ENCODE data around the gene VWA3B. TPM values are rescaled to one million over a fixed set of nuclear protein-coding genes. Genes with fewer than 3 reads are reported as not detected.

The VWA3B gene
- total and polyA plus RNA-seq, 2 of the 4 experiments (the other 2 are of a cell fraction) = not detected

DNA sequence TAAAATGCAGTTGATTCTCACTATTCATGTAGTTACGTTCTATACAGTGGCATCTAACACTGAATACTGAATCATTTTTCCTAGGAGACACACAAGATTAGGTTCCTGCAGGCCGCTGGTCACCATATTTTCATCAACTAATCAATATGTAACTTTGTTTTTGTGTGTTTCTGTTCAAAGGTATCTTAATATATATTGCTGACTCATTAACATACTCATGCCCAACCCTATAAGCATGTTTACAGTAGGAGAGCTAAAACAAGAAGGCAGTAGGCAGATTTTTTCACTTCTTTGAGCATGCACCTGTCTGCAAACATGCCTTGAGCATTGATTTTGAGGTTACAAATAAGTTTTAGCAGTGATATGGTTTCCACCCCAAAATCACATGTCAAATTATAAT, 229.0 kb downstream of the VWA3B start:
- Histone ChIP-seq H2BK5ac (ENCODE audit: low read depth, low read length, poor library complexity, severe bottlenecking) (no peak overlapping the region), H3K9me1 (ENCODE audit: insufficient read depth, low read length) (no peaks in the 10 kb centered on the region), H2AFZ (replicated peaks; ENCODE audit: low read length, poor library complexity) (no peak overlapping the region), H3K4ac (ENCODE audit: low read depth, low read length) (no peak overlapping the region), H3K4me2 (ENCODE audit: low read depth, low read length) (no peak overlapping the region), H3K9ac (ENCODE audit: low read depth, low read length) (no peak overlapping the region), H3K9me3 (ENCODE audit: control insufficient read depth, insufficient read depth, low read length) (peaks cover 5% of the 10 kb centered on the region), H3K4me1 (ENCODE audit: control insufficient read depth, insufficient read depth, low read length) (no peaks in the 10 kb centered on the region), H3K56ac (ENCODE audit: extremely low read depth, insufficient read depth, low read length) (no peak overlapping the region), H3K18ac (ENCODE audit: low read depth, low read length) (no peak overlapping the region), H3K79me1 (ENCODE audit: low read depth in 1 of 2, low read length in 2 of 2) (no peaks in the 10 kb centered on the region), H3K27me3 (ENCODE audit: control insufficient read depth, insufficient read depth, low read length) (peaks cover 3% of the 10 kb centered on the region), H2AK9ac (replicated peaks; ENCODE audit: low read depth, low read length, poor library complexity) (no peak overlapping the region), H3K23ac (ENCODE audit: low read depth, low read length) (no peak overlapping the region), H3K36me3 (ENCODE audit: control insufficient read depth, insufficient read depth, low read length) (no peaks in the 10 kb centered on the region), H3K4me3 (ENCODE audit: insufficient read depth, low read depth, low read length) (no peak overlapping the region), H3K14ac (replicated peaks; ENCODE audit: low read depth, low read length) (no peak overlapping the region), H2BK120ac (ENCODE audit: low read depth, low read length) (no peak overlapping the region), H4K91ac (ENCODE audit: insufficient read depth, low read depth, low read length) (no peak overlapping the region), H2AK5ac (ENCODE audit: low read depth, low read length) (no peak overlapping the region), H3K27ac (ENCODE audit: insufficient read depth, low read length) (no peak overlapping the region), H2BK15ac (ENCODE audit: low read depth, low read length) (no peak overlapping the region), H4K5ac (ENCODE audit: low read depth, low read length) (no peak overlapping the region), H4K20me1 (ENCODE audit: insufficient read depth, low read length) (no peaks in the 10 kb centered on the region), H4K8ac (ENCODE audit: low read depth in 2 of 2, low read length in 2 of 2) (no peak overlapping the region), H2BK20ac (ENCODE audit: low read depth, low read length) (no peak overlapping the region)
- intact Hi-C loops (cut with micrococcal nuclease) (no loop called here), dilution Hi-C loops (cut with HindIII; ENCODE audit: low sequenced_read_pairs, unreplicated experiment) (no loop called here), in situ Hi-C loops (cut with MboI; ENCODE audit: low sequenced_read_pairs) (no loop called here)
- POLR2A ChIA-PET (ENCODE audit: unreplicated experiment) = no interaction called here
- ATAC-seq (ENCODE audit: low read depth) = no peak
- TF ChIP-seq MAFK (IDR thresholded peaks at IDR 0.05; ENCODE audit: low read depth, low read length) (peak; percentile 62), RAD21 (IDR thresholded peaks at IDR 0.05; ENCODE audit: low read length) (no peak)
- BruUV-seq (replicated peaks) = no TSS peak
- no peak for DNase-seq
- no CpG with 5 or more reads among the region's 2 CpGs for WGBS, 2 experiments (ENCODE audit: extremely low coverage in 2 of 2, insufficient read length in 1 of 2)
- CTCF ChIA-PET = interaction anchor here (0.7 kb wide), 1 partner anchor 810 kb away, joined by 3 read pairs; no protein-coding TSS in a partner anchor

Measured in IMR-90 (cell line).